ENCODE results near the gene DSCAM.

GRCh38 chr21:40512590-40512989 lies 334.4 kb downstream of the DSCAM start:
- no peak for TF ChIP-seq CTCF (IDR thresholded peaks at IDR 0.05)
- no peak for TF ChIP-seq POLR2AphosphoS5 (IDR thresholded peaks at IDR 0.05; ENCODE audit: insufficient read depth in 1 of 2, low read depth in 1 of 2)
- no peak for TF ChIP-seq POLR2A (IDR thresholded peaks at IDR 0.05)

All from vagina (tissue), 2 donors.